Ascending aorta (tissue), 2 donors: ENCODE results near the gene SMPD3. TPM values are rescaled to one million over a fixed set of nuclear protein-coding genes. Genes with fewer than 3 reads are reported as not detected.

ENCODE experiments used
- DNase-seq, 2 donors: peaks; one replicate each; pipeline ENCODE4 v3.0.0-alpha.2; 2019; ENCODE audit warnings: low spot score in 2 of 2
- H3K27ac ChIP-seq, 2 donors: fragments of 200-600 bp; sonication (generic); one replicate each; pipeline ENCODE4 v1.5.1; 2016 to 2017; ENCODE audit warnings: mild to moderate bottlenecking in 1 of 2
- H3K27me3 ChIP-seq: fragments of 200-600 bp; sonication (generic); one replicate; pipeline ENCODE4 v1.5.1; 2017
- H3K36me3 ChIP-seq, 2 donors: fragments of 200-600 bp; sonication (generic); one replicate each; pipeline ENCODE4 v1.5.1; 2016
- H3K4me1 ChIP-seq, 2 donors: fragments of 200-600 bp; sonication (generic); one replicate each; pipeline ENCODE4 v1.5.1; 2016 to 2017; ENCODE audit warnings: mild to moderate bottlenecking in 1 of 2
- H3K4me3 ChIP-seq, 2 donors: fragments of 200-600 bp; sonication (generic); one replicate each; pipeline ENCODE4 v1.5.1; 2016 to 2017; ENCODE audit warnings: mild to moderate bottlenecking in 1 of 2
- H3K9me3 ChIP-seq, 2 donors: fragments of 200-600 bp; sonication (generic); one replicate each; pipeline ENCODE4 v1.5.1; 2016
- intact Hi-C: fragments of 100-400 bp; cut with DNase I; formaldehyde crosslinking; loops from one replicate; pipeline ENCODE4 v1.15.1; 2023
- total RNA-seq: library from RNA; depleted of rRNA; stranded (reverse); fragments of >200 nt; gene quantifications from one replicate; pipeline ENCODE4 v1.1.0, GENCODE V29; 2016
- TF ChIP-seq, protein P1 (sequence below), 3 experiments: fragments of 200-600 bp in 2 of 3; fragments of 450-650 bp in 1 of 3; sonication (generic) in 2 of 3; IDR thresholded peaks; one replicate each; pipeline ENCODE4 v1.5.1; 2016 to 2019; ENCODE audit warnings: antibody characterized with exemption in 3 of 3, mild to moderate bottlenecking in 1 of 3, moderate library complexity in 1 of 3

SMPD3 gene
- total RNA-seq, 1 donor from 2014 or later, result not detected

- Histone ChIP-seq H3K27ac (no peak overlapping the region), H3K9me3 (no peaks in the 10 kb centered on the region), H3K27me3 (no peaks in the 10 kb centered on the region), H3K36me3 (no peaks in the 10 kb centered on the region), H3K4me1 (no peaks in the 10 kb centered on the region), H3K4me3 (no peak overlapping the region)
- TF ChIP-seq, protein P1, sequence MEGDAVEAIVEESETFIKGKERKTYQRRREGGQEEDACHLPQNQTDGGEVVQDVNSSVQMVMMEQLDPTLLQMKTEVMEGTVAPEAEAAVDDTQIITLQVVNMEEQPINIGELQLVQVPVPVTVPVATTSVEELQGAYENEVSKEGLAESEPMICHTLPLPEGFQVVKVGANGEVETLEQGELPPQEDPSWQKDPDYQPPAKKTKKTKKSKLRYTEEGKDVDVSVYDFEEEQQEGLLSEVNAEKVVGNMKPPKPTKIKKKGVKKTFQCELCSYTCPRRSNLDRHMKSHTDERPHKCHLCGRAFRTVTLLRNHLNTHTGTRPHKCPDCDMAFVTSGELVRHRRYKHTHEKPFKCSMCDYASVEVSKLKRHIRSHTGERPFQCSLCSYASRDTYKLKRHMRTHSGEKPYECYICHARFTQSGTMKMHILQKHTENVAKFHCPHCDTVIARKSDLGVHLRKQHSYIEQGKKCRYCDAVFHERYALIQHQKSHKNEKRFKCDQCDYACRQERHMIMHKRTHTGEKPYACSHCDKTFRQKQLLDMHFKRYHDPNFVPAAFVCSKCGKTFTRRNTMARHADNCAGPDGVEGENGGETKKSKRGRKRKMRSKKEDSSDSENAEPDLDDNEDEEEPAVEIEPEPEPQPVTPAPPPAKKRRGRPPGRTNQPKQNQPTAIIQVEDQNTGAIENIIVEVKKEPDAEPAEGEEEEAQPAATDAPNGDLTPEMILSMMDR (IDR thresholded peaks at IDR 0.05), result no peak
- intact Hi-C loops, result no loop called here
- DNase-seq, result no peak
Observed at GRCh38 chr16:68412061-68412460, 36.2 kb downstream of the SMPD3 start.

GRCh38 chr16:68411086-68411485 is 37.2 kb downstream of the SMPD3 start:
- Histone ChIP-seq H3K36me3 (no peaks in the 10 kb centered on the region), H3K27ac (no peak overlapping the region), H3K27me3 (no peaks in the 10 kb centered on the region), H3K4me3 (no peak overlapping the region), H3K9me3 (no peaks in the 10 kb centered on the region), H3K4me1 (no peaks in the 10 kb centered on the region)
- intact Hi-C loops, result no loop called here
- TF ChIP-seq, protein P1 (IDR thresholded peaks at IDR 0.05), result no peak
- no peak for DNase-seq

- TF ChIP-seq, protein P1 (IDR thresholded peaks at IDR 0.05), result no peak
- Histone ChIP-seq H3K4me3 (no peak overlapping the region), H3K36me3 (no peaks in the 10 kb centered on the region), H3K4me1 (no peaks in the 10 kb centered on the region), H3K27ac (no peak overlapping the region), H3K27me3 (no peaks in the 10 kb centered on the region), H3K9me3 (no peaks in the 10 kb centered on the region)
- intact Hi-C loops, result no loop called here
- DNase-seq, result no peak
Observed at GRCh38 chr16:68408967-68409366, 39.3 kb downstream of the SMPD3 start.

DNA sequence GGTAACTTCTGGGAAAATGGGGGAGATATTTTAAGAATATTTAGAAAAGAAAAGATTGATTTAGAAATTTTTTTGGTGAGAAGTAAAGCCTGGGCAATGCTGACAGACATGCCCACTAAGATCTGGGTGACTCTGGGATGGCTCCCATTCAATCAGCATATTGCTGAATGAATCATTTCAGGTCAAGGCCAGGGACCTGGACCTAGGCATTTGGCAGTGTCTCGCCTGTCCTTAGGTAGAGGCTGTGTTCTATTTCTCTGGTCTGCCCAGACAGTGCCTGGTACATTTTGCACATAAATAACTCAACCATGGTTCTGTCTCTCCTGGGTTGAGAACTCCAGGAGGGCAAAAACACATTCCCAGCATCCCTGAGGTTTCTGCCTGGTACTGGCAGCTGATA is 39.9 kb downstream of the SMPD3 start:
- H3K4me3 ChIP-seq, result no peak overlapping the region
- H3K36me3 ChIP-seq, result no peaks in the 10 kb centered on the region
- H3K4me1 ChIP-seq, result no peaks in the 10 kb centered on the region
- intact Hi-C loops, result no loop called here
- no peaks in the 10 kb centered on the region for H3K27me3 ChIP-seq
- DNase-seq, result no peak
- no peak overlapping the region for H3K27ac ChIP-seq
- TF ChIP-seq, protein P1 (IDR thresholded peaks at IDR 0.05), result no peak
- H3K9me3 ChIP-seq, result no peaks in the 10 kb centered on the region

DNA sequence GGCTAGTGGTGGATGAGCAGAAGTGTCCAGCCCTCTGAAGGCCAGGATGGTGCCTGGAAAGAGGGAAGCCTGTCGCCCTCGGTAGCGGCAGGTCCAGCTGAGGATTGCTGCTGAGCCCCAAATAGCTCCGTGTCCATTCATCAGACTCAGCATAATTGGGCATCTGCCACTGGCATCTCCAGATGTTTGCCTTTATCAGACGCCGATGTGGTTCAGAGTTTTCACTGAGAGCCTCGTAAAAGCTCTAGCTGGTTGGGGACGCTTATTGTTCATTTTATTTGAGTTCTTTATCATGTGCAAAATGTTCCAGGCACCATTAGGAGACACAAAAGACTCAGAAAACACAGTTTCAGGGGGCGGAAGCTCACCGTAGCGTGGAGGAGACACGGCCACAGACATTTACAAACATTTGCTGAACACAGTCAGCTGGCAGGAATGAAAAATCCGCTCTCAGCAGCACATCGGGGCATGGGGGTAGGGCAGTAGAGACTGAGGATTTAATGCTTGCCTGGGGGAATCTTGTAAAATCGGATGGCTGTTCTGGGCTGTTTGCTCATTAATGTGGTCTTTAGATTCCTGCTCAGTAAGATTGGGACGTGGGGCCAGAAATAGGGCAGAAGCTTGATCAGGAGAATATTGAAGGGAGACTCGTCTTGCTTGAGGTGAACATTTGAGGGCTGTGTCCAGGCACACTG is 41.7 kb downstream of the SMPD3 start:
- Histone ChIP-seq H3K4me1 (no peaks in the 10 kb centered on the region), H3K4me3 (no peak overlapping the region), H3K9me3 (no peaks in the 10 kb centered on the region), H3K27me3 (no peaks in the 10 kb centered on the region), H3K27ac (no peak overlapping the region), H3K36me3 (no peaks in the 10 kb centered on the region)
- intact Hi-C loops, result no loop called here
- no peak for DNase-seq
- TF ChIP-seq, protein P1 (IDR thresholded peaks at IDR 0.05), result no peak
